ENCODE measurements around the gene CDK5RAP3. TPM values are rescaled to one million over a fixed set of nuclear protein-coding genes. Genes with fewer than 3 reads are reported as not detected.

Gene CDK5RAP3
- total and polyA plus RNA-seq, 2 of the 13 experiments (the other 11 are each of a cell fraction or from before 2014, with no cell fraction given) = 128 to 154 TPM

DNA sequence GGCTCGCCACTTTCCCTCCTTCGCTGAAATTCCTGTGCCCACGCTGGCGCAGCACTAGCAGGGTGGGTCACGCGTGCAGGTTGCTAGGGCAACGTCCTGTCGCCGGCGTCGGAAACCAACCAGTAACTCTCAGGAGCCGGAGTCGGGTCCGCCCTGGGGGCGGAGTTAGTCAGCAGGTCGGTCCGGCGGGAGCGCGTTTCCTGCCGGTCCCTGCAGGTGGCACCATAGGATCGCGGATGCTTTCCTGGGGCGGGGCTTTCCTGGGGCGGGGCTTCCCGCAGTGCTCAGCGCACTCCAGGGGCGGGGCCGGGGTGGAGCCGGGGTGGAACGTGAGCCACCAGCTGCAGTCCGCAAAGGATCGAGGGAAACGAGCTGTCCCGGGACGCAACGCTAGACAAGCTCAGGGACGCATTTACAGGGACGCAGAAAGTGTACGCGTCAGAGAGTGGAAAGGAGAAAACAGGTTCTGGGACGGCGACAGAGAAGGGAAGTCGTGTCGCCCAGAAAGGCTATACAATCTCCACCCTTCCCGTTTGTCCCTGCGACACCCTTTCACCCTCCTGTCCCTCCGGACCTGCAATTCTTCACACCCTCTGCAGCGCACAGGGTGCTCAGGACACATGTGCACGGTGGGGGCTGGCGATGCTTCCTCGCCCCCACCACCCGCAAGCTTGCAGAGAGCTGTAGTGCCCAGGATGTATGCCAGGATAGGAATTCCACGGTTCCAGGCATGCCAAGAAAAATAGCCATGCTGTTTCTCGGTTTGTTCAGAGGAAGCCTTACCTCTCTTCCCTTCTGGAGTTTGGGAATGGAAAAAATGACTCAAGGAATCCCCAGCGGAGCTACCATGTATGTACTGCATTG, 54.4 kb downstream of the CDK5RAP3 start (continued):
- no peak for TF ChIP-seq ZBTB2 (CRISPR knock-in tag; IDR thresholded peaks at IDR 0.05; ENCODE audit: low read depth)
- TF ChIP-seq ZNF513 (CRISPR knock-in tag; conservative IDR thresholded peaks at IDR 0.05) = 0 out of 2 replicates have a peak, but pooled peaks have one; percentile 35
- TF ChIP-seq, protein P1, sequence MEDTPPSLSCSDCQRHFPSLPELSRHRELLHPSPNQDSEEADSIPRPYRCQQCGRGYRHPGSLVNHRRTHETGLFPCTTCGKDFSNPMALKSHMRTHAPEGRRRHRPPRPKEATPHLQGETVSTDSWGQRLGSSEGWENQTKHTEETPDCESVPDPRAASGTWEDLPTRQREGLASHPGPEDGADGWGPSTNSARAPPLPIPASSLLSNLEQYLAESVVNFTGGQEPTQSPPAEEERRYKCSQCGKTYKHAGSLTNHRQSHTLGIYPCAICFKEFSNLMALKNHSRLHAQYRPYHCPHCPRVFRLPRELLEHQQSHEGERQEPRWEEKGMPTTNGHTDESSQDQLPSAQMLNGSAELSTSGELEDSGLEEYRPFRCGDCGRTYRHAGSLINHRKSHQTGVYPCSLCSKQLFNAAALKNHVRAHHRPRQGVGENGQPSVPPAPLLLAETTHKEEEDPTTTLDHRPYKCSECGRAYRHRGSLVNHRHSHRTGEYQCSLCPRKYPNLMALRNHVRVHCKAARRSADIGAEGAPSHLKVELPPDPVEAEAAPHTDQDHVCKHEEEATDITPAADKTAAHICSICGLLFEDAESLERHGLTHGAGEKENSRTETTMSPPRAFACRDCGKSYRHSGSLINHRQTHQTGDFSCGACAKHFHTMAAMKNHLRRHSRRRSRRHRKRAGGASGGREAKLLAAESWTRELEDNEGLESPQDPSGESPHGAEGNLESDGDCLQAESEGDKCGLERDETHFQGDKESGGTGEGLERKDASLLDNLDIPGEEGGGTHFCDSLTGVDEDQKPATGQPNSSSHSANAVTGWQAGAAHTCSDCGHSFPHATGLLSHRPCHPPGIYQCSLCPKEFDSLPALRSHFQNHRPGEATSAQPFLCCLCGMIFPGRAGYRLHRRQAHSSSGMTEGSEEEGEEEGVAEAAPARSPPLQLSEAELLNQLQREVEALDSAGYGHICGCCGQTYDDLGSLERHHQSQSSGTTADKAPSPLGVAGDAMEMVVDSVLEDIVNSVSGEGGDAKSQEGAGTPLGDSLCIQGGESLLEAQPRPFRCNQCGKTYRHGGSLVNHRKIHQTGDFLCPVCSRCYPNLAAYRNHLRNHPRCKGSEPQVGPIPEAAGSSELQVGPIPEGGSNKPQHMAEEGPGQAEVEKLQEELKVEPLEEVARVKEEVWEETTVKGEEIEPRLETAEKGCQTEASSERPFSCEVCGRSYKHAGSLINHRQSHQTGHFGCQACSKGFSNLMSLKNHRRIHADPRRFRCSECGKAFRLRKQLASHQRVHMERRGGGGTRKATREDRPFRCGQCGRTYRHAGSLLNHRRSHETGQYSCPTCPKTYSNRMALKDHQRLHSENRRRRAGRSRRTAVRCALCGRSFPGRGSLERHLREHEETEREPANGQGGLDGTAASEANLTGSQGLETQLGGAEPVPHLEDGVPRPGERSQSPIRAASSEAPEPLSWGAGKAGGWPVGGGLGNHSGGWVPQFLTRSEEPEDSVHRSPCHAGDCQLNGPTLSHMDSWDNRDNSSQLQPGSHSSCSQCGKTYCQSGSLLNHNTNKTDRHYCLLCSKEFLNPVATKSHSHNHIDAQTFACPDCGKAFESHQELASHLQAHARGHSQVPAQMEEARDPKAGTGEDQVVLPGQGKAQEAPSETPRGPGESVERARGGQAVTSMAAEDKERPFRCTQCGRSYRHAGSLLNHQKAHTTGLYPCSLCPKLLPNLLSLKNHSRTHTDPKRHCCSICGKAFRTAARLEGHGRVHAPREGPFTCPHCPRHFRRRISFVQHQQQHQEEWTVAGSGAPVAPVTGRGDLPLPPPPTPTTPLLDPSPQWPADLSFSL (CRISPR knock-in tag; IDR thresholded peaks at IDR 0.05) = no peak
- TF ChIP-seq PRDM15 (CRISPR knock-in tag; IDR thresholded peaks at IDR 0.05) = no peak
- 0 out of 2 replicates have a peak, but pooled peaks have one; percentile 16 for TF ChIP-seq DR1 (CRISPR knock-in tag; IDR thresholded peaks at IDR 0.05)
- TF ChIP-seq MTF1 (CRISPR knock-in tag; IDR thresholded peaks at IDR 0.05) = no peak
- no peak for TF ChIP-seq GRHL1 (CRISPR knock-in tag; conservative IDR thresholded peaks at IDR 0.05)
- no peak for TF ChIP-seq GZF1 (CRISPR knock-in tag; IDR thresholded peaks at IDR 0.05)
- no peak for TF ChIP-seq TP53 (CRISPR knock-in tag; conservative IDR thresholded peaks at IDR 0.05)
- TF ChIP-seq REXO4 (CRISPR knock-in tag; IDR thresholded peaks at IDR 0.05; ENCODE audit: borderline replicate concordance) = no peak
- no peak for TF ChIP-seq ZNF564 (CRISPR knock-in tag; IDR thresholded peaks at IDR 0.05)
- TF ChIP-seq ZNF337 (CRISPR knock-in tag; IDR thresholded peaks at IDR 0.05; ENCODE audit: borderline replicate concordance, low read depth) = no peak
